NCI-H128 (cell line): ENCODE data around the gene HES6.
A peak's percentile ranks its signal among the peaks of the same experiment; 100 is the strongest.

ENCODE experiments used
- DNase-seq: peaks from one replicate; lab custom pipeline; 2025; ENCODE audit not compliant: unreplicated experiment; lab: John Stamatoyannopoulos, UW

The HES6 gene

GRCh38 chr2:238255151-238255551 lies 15.3 kb upstream of the HES6 start:
- no peak for DNase-seq

GRCh38 chr2:238254095-238254723 lies 14.4 kb upstream of the HES6 start:
- DNase-seq = no peak

GRCh38 chr2:238252766-238253630 lies 13.2 kb upstream of the HES6 start:
- DNase-seq = no peak

DNA sequence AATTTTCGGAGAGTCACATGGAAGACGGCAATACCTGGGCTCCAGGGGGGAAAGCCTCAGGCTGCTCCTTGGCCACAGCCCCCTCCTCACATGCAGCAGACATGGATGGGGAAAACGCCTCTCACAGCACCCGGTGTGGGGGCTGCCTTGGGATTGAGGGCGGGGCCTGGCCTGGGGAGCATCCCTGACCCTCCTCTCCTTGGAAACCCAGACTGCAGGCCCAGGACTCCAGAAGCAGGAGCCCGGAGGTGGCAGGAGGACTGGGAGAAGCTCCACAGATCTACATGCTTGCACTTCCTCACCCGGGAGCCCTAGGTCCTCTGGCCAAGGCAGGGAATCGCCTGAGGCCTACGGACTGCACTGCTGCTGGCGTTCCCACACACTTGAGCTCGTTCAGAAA lies 12.1 kb upstream of the HES6 start:
- DNase-seq = no peak

DNA sequence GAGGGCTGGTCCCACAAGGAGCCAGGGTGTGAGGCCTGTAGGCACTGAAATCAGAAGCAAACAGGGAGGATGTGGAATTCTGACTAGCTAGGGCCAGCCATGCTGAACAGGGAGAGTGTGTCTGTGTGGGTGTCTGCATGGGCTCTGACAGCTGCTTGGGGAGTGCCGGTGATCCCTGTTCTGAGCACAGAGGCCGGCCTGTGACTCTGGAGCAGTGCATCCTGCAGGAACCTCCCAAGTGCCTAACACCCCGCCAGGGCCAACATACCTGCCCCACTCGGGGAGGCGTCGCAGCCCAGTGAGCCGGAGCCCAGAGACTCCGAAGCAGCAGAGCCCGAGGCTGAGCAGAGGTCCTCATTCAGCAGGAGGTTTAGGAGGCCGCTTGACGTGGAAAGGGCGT lies 11.5 kb upstream of the HES6 start:
- DNase-seq = no peak

- DNase-seq = no peak
Measured at GRCh38 chr2:238250896-238251295, 11.1 kb upstream of the HES6 start.

DNA sequence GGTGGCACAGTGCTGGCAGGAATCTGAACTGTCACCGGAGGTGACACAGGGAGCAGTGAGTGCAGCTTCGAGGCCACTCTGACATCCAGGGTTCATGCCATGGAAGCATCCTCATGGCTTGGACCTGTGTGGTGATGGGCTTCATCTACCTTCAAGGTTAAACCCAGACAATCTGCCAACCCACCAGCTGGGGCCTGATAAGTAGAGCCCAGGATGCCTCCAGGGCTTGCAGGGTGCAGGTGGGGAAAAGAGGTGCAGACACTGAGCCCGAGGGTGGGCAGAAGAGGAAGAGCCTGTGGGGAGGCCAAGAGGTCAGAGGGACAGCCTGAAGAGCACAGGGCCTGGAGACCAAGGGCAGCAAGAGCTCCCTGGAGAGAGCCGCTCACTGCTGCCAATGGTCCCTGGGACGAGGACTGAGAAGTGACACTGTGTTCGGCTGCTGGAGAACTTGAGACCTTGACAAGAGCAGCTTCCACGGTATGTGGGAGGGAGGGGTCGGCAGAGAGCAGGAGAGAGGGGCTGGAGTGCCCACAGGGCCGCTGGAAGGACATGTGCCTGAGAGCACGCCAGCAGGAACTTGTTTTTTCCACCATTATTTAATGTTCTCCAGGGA lies 8.1 kb upstream of the HES6 start:
- DNase-seq = no peak

- no peak for DNase-seq
Measured at GRCh38 chr2:238247002-238247822, 7.4 kb upstream of the HES6 start.

- no peak for DNase-seq
Measured at GRCh38 chr2:238244151-238244550, 4.3 kb upstream of the HES6 start.

DNA sequence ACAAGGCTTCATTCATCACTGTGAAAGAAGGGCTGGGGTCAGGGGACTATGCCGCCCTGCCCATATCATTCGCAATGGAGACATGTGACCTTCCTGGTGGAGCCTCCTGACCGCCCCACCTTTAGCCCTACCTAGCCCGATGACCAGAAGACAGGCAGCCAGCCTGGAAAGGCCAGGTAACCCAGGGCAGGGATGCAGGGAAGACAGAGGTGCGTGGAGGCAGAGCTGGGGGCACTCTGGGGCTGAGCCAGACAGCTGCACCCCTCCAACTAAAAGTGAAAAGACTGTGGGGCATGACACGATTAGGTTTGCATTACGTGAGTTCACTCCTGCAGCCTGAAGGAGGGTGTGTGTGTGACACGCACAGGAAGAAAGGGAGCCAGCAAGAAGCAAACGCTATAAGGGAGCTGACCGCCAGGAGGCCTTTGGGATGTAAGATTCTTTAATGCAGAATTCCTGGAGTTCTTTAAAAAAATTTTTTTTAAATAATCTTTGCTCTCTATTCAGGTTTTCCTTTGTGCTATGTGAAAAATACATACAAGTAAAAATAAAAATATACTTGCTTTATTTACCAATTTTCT lies 3.7 kb upstream of the HES6 start:
- DNase-seq = no peak

DNA sequence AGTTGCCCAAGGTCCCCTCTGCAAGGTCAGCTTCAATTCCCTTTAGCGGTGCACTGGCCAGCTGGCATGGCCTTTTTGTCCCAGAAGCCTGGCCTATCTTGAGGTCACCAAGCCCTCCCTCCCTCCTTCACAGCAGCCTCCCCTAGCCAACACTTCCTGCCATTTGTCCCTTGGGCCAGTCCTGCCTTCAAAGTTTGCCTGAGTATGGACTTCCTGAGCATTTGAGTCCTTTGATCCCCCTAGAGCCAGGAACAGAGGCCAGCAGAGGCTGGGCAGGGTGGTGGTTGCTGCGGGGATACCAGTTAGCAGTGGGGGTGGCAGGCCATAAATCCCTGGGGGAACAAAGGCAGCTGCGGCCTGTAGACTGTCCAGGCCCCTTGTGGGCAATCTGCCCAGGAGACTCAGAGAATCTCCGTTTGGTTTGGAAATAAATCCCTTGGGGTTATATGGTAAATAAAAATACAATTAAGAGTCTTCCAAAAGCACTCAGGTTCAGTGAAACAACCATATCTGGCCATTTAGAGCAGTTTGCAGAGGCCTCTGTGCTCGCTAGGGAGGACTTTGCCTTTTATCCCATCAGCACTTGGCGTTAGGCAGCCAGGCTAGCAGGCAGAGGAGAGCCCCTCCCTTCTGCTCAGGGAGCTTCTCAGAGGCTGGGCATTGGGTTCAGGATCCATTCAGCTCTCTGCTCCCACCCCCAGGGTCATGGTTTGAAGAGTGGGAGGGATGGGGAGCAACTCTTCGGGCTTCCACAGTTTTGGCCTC lies 3.1 kb upstream of the HES6 start:
- no peak for DNase-seq

- DNase-seq = no peak
Measured at GRCh38 chr2:238241970-238242369, 2.1 kb upstream of the HES6 start.

DNA sequence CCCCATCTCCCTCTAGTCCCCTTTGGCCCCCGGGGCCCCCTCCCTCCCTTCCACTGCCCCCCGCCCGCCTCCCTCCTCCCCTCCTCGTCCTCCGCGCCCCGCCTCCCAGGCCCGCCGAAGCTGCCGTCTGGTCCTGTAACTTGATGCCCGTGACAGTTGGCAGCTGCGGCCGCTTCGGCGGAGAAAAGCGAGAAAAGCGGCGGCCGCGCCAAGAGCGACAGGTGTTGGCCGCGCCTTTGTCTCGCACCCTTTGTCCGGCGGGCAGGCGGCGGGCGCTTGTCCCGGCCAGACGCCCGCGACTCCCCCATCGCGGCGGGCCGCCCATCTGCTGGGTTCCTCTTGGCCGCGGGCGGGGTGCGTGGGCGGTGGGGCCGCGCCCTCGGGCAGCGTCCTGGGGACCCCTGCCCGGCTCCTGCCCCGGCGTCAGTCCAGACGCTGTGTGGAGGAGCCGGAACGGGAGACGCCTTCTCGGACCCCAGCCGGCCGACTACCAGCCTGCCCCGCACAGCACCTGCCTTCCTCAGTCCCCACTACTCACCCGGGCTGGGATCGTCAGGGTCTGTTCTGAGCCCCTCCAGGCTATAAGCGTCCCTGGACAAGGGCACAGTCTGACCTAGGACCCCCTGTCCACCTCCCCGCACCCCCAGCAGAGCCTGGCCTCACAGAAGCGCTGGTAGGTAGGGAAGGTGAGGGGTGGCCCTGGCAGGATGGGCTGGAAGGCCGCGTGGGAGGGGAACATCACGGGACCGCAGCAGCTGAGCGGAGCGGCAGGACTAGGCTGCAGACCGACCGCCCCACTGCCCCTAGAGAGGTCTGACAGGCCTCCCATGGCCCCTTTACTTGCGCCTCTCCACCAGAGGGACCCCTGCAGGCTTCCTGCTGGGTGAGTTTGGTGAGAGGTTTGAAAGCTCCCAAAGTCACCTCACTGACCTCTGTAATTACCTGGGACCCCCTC lies 1.2 kb upstream of the HES6 start:
- peak; percentile 58 for DNase-seq

DNA sequence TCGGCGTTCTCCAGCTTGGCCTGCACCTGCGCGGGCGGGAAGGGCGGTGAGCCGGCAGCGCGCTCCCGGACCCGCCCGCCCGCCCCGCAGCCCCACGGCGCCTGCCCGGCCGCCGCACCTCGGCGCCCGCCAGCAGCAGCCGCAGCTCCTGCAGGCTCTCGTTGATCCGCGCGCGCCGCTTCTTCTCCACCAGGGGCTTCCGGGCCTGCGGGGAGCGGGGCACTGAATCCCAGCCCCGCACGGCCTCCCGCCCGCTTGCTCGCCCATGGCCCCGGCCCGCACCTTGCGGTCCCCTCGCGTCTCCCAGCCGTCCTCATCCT lies 335 bp downstream of the HES6 start:
- no peak for DNase-seq

DNA sequence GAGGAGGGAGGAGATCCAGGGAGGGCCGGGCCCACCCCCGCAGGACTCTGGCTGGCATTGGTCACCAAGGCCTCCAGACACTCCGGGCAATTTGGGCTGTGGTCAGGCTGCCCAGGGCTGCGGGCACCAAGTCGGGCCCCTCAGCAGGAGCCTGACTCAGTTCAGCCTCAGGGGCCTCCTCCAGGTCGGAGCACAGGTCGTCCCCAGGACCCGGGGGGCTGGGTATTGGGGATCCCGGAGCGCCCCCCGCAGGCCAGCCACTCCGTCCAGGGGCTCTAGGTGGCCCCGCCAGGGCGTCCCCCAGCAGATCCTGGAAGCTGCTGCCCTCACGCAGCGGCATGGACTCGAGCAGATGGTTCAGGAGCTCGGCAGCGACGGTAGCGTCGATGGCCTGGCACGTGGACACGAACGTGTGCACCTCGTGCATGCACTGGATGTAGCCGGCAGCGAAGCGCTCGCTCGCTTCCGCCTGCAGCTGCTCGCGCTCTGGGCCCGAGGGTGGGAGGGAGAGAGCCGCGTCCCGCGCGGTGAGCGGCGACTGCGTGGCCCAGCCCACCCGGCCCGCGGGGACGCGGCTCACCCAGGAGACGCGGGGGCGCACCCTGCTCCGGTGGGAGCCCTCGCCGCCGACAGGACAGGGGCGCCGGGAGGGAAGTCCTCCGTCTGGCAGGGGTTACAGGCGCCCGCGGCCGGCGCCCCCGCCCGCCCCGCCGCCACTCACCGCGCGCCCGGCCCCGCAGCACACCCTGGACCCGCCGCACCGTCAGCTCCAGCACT lies 884 bp downstream of the HES6 start:
- DNase-seq = no peak

DNA sequence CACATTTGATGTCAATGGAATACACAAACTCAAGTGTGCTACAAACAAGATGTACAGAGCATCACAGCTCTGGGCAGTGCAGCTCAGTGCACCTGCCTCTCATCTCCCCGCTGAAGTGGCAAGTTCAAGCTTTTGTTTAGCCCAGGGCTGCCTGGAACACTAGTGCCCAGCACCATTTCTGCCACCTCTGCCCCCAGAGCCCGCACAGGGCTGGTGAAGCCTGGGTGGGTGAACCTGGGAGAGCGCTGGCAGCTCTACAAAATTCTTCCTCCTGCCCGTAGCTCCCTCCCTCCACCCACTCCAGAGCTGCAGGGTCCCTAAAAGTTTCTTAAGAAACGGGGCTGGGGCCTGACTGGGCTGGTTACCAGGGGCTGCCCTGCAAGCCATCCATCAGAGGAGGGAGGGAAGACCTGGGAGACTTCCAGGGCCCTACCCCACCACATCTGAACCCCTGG lies 1.5 kb downstream of the HES6 start:
- DNase-seq = no peak

DNA sequence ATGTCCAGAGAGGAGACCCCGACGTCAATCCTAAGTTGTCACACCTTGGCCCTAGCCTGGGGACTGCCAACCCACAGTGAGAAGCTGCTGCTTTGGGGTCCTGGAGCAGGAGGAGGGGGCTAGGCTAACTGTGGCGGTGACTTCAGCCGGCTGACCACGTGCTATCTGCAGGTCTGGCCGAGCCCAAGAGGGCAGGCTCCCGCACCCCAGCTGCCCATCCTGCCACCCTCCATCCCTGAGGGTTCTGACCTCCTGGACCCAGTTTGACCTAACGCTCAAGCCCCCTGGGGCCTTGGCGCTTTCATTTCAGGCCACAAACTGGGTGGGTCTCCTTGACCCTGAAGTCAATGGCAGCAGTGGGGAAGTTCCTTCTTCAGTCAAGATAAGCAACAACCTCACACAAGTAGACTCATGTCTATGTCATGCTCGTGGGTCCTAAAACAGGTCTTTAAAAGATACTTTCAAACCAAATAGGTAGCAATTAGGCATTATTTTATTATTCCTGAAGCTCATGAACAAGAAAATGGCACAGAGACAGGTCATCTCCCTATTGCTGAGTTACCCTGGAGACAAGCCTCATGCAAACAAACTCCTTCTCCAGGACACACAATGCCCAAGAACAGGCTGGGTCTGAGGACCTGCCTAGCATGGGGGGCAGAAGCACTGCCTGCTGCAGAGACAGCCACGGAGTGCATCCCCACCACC lies 2.3 kb downstream of the HES6 start:
- DNase-seq = no peak

DNA sequence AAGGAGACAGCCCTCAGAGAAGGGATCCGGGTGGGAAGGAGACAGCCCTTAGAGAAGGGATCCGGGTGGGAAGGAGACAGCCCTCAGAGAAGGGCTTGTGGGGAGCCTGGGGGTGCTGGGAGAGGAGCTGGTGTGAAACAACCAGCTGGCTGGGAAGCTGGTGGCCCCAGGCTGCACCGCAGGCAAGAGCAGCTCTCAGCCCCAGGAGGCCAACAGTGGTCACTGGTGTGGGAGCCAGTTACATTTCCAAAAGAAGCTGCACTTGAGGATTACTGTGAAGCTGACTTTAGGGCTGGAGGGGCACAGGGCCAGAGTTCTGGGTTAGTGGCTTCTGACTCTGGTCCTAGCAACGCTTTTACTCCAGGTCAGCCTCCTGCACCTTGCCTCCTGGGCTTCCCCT lies 3.3 kb downstream of the HES6 start:
- DNase-seq = no peak
